Measurements from ENCODE around the gene FASTK. TPM values are rescaled to one million over a fixed set of nuclear protein-coding genes. Genes with fewer than 3 reads are reported as not detected.
"Not testable (repeated sequence)": the region's sequence is repeated elsewhere in the genome, so short reads cannot be mapped to it uniquely, and the experiment has no call there.

Gene FASTK
- total RNA-seq, 2 donors from 2014 or later, result 84.4 to 131 TPM

- Mint-ChIP-seq H3K4me1 (ENCODE audit: low read depth in 2 of 2) (peaks cover 27 to 28% of the 10 kb centered on the region in 2 donors), H3K27ac (peak overlapping the region; percentile 83 to 92), H3K27me3 (peaks cover 3 to 8% of the 10 kb centered on the region in 2 donors), H3K36me3 (no peaks in the 10 kb centered on the region), H3K9me3 (no peaks in the 10 kb centered on the region), H3K4me3 (peak overlapping the region; percentile 93)
- ATAC-seq (no peak), DNase-seq (ENCODE audit: low spot score) (no peak)
Measured at GRCh38 chr7:151056666-151057505, 23.7 kb downstream of the FASTK start.

GRCh38 chr7:151056283-151056665 is 24.3 kb downstream of the FASTK start:
- ATAC-seq, result no peak
- no peak for DNase-seq (ENCODE audit: low spot score)
- Mint-ChIP-seq H3K27me3 (peaks cover 3 to 8% of the 10 kb centered on the region in 2 donors), H3K27ac (no peak overlapping the region), H3K4me3 (peak overlapping the region; percentile 93), H3K4me1 (ENCODE audit: low read depth in 2 of 2) (peaks cover 21 to 22% of the 10 kb centered on the region in 2 donors), H3K9me3 (no peaks in the 10 kb centered on the region), H3K36me3 (no peaks in the 10 kb centered on the region)

- Mint-ChIP-seq H3K27me3 (peaks cover 3 to 8% of the 10 kb centered on the region in 2 donors), H3K4me1 (ENCODE audit: low read depth in 2 of 2) (peaks cover 13 to 15% of the 10 kb centered on the region in 2 donors), H3K36me3 (no peaks in the 10 kb centered on the region), H3K9me3 (no peaks in the 10 kb centered on the region), H3K27ac (no peak overlapping the region), H3K4me3 (no peak overlapping the region)
- no peak for ATAC-seq
- no peak for DNase-seq (ENCODE audit: low spot score)
Measured at GRCh38 chr7:151053751-151054150, 26.9 kb downstream of the FASTK start.

GRCh38 chr7:151053096-151053495 is 27.5 kb downstream of the FASTK start:
- peaks cover 9 to 11% of the 10 kb centered on the region in 2 donors for H3K4me1 Mint-ChIP-seq (ENCODE audit: low read depth in 2 of 2)
- H3K27ac Mint-ChIP-seq, result no peak overlapping the region
- no peak overlapping the region for H3K4me3 Mint-ChIP-seq
- ATAC-seq, result no peak
- H3K9me3 Mint-ChIP-seq, result no peaks in the 10 kb centered on the region
- no peak for DNase-seq (ENCODE audit: low spot score)
- no peaks in the 10 kb centered on the region for H3K36me3 Mint-ChIP-seq
- H3K27me3 Mint-ChIP-seq, result peaks cover 3 to 8% of the 10 kb centered on the region in 2 donors

- H3K9me3 Mint-ChIP-seq, result no peaks in the 10 kb centered on the region
- peaks cover 3 to 8% of the 10 kb centered on the region in 2 donors for H3K27me3 Mint-ChIP-seq
Measured at GRCh38 chr7:151051108-151051507, 29.5 kb downstream of the FASTK start.

GRCh38 chr7:151048911-151049463 is 31.6 kb downstream of the FASTK start:
- ATAC-seq (no peak), DNase-seq (ENCODE audit: low spot score) (no peak)
- Mint-ChIP-seq H3K4me3 (no peak overlapping the region), H3K9me3 (no peaks in the 10 kb centered on the region), H3K27ac (no peak overlapping the region), H3K27me3 (peaks cover 3 to 8% of the 10 kb centered on the region in 2 donors), H3K4me1 (ENCODE audit: low read depth in 2 of 2) (peaks cover 0 to 8% of the 10 kb centered on the region in 2 donors), H3K36me3 (no peaks in the 10 kb centered on the region)

More at GRCh38 chr7:151051108-151051507, 29.5 kb downstream of the FASTK start:
- Mint-ChIP-seq H3K4me1 (ENCODE audit: low read depth in 2 of 2) (peaks cover 0 to 8% of the 10 kb centered on the region in 2 donors), H3K4me3 (no peak overlapping the region), H3K36me3 (no peaks in the 10 kb centered on the region), H3K27ac (no peak overlapping the region)
- DNase-seq (ENCODE audit: low spot score), result no peak
- peak; percentile 56 to 61 for ATAC-seq

- peaks cover 0 to 8% of the 10 kb centered on the region in 2 donors for H3K4me1 Mint-ChIP-seq (ENCODE audit: low read depth in 2 of 2)
- H3K27me3 Mint-ChIP-seq, result peaks cover 3 to 8% of the 10 kb centered on the region in 2 donors
- H3K9me3 Mint-ChIP-seq, result no peaks in the 10 kb centered on the region
- no peak within 1 kb of the TSS for H3K4me3 Mint-ChIP-seq
- DNase-seq (ENCODE audit: low spot score), result no peak
- H3K36me3 Mint-ChIP-seq, result no peaks in the 10 kb centered on the region
- no peak within 1 kb of the TSS for H3K27ac Mint-ChIP-seq
- ATAC-seq, result no peak
Measured at GRCh38 chr7:151047976-151048815, 32.4 kb downstream of the FASTK start, which contains the start of gene ASIC3. Gene ASIC3, plus strand, starts transcription at chr7:151048531. Its CDS starts 355 bp downstream, at chr7:151048886.

GRCh38 chr7:151046603-151047573 is 33.7 kb downstream of the FASTK start:
- Mint-ChIP-seq H3K9me3 (no peaks in the 10 kb centered on the region), H3K36me3 (no peaks in the 10 kb centered on the region), H3K4me1 (ENCODE audit: low read depth in 2 of 2) (peaks cover 0 to 4% of the 10 kb centered on the region in 2 donors), H3K27ac (no peak overlapping the region), H3K27me3 (no peaks in the 10 kb centered on the region), H3K4me3 (no peak overlapping the region)
- ATAC-seq, result no peak
- no peak for DNase-seq (ENCODE audit: low spot score)

- H3K27ac Mint-ChIP-seq, result no peak overlapping the region
- DNase-seq (ENCODE audit: low spot score) (no peak), ATAC-seq (no peak)
- no peaks in the 10 kb centered on the region for H3K36me3 Mint-ChIP-seq
- H3K4me1 Mint-ChIP-seq (ENCODE audit: low read depth in 2 of 2), result peaks cover 0 to 4% of the 10 kb centered on the region in 2 donors
- H3K27me3 Mint-ChIP-seq, result no peaks in the 10 kb centered on the region
- H3K4me3 Mint-ChIP-seq, result no peak overlapping the region
- H3K9me3 Mint-ChIP-seq, result no peaks in the 10 kb centered on the region
Measured at GRCh38 chr7:151045967-151046366, 34.6 kb downstream of the FASTK start.

- Mint-ChIP-seq H3K36me3 (no peaks in the 10 kb centered on the region), H3K9me3 (no peaks in the 10 kb centered on the region), H3K4me3 (no peak overlapping the region), H3K4me1 (ENCODE audit: low read depth in 2 of 2) (peaks cover 0 to 4% of the 10 kb centered on the region in 2 donors), H3K27me3 (no peaks in the 10 kb centered on the region), H3K27ac (no peak overlapping the region)
- DNase-seq (ENCODE audit: low spot score), result no peak
- ATAC-seq, result no peak
Measured at GRCh38 chr7:151045262-151045661, 35.3 kb downstream of the FASTK start.

GRCh38 chr7:151043959-151044358 is 36.6 kb downstream of the FASTK start:
- no peak for ATAC-seq
- H3K4me3 Mint-ChIP-seq, result no peak overlapping the region
- no peak overlapping the region for H3K27ac Mint-ChIP-seq
- H3K9me3 Mint-ChIP-seq, result no peaks in the 10 kb centered on the region
- H3K4me1 Mint-ChIP-seq (ENCODE audit: low read depth in 2 of 2), result peaks cover 11 to 12% of the 10 kb centered on the region in 2 donors
- no peaks in the 10 kb centered on the region for H3K36me3 Mint-ChIP-seq
- no peaks in the 10 kb centered on the region for H3K27me3 Mint-ChIP-seq
- no peak for DNase-seq (ENCODE audit: low spot score)

GRCh38 chr7:151043449-151043848 is 37.2 kb downstream of the FASTK start:
- not testable (repeated sequence) for H3K27ac Mint-ChIP-seq; DNase-seq (ENCODE audit: low spot score); ATAC-seq

More at GRCh38 chr7:151043449-151043848, 37.2 kb downstream of the FASTK start:
- not testable (repeated sequence) for H3K9me3 Mint-ChIP-seq, H3K4me3 Mint-ChIP-seq, H3K36me3 Mint-ChIP-seq, H3K27me3 Mint-ChIP-seq
- H3K4me1 Mint-ChIP-seq (ENCODE audit: low read depth in 2 of 2), result peaks cover 11 to 12% of the 10 kb centered on the region in 2 donors

All from natural killer cell treated with Interleukin-12 subunit alpha and Interleukin-12 subunit beta and Interleukin-15 and Interleukin-18, amount 100 ng/mL, for 72 hours (primary cell).